Measurements from ENCODE around the gene ZSWIM6. TPM values are rescaled to one million over a fixed set of nuclear protein-coding genes. Genes with fewer than 3 reads are reported as not detected.

ZSWIM6 gene
- total and polyA plus RNA-seq, 2 of the 4 experiments (the other 2 are of a cell fraction): 10.8 to 14.1 TPM

DNA sequence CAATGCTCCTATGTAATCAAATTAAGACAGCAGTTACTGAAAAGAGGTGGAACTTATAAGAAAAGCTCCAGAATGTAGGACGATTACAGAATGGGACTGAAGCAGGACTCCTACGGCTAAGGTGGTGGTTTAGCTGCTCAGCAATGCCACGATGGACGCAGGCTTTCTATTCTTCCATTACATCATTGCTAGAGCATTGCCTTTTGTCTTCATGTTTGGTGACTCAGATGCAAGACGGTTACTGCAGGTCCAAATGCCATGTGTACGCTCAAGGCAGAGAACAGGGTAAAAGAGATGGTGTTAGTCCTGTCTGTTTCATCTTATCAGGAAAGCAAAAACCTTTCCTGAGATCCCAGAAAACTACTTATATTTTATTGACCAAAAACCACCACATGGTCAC lies 255.1 kb downstream of the ZSWIM6 start:
- ChIA-PET POLR2A (ENCODE audit: unreplicated experiment) (no interaction called here), CTCF (no interaction called here)
- no peak for DNase-seq
- no peaks in the 10 kb centered on the region for H4K20me1 ChIP-seq (ENCODE audit: insufficient read depth, low read length)
- no peak for ATAC-seq (ENCODE audit: low read depth)
- H3K56ac ChIP-seq (ENCODE audit: extremely low read depth, insufficient read depth, low read length): no peak overlapping the region
- peaks cover 21% of the 10 kb centered on the region for H3K27me3 ChIP-seq (ENCODE audit: control insufficient read depth, insufficient read depth, low read length)
- H2AK9ac ChIP-seq (replicated peaks; ENCODE audit: low read depth, low read length, poor library complexity): no peak overlapping the region
- H4K8ac ChIP-seq (ENCODE audit: low read depth in 2 of 2, low read length in 2 of 2): no peak overlapping the region
- no peak overlapping the region for H2AFZ ChIP-seq (replicated peaks; ENCODE audit: low read length, poor library complexity)
- no peak overlapping the region for H4K91ac ChIP-seq (ENCODE audit: insufficient read depth, low read depth, low read length)
- H3K23ac ChIP-seq (ENCODE audit: low read depth, low read length): no peak overlapping the region
- BruUV-seq (replicated peaks): no TSS peak
- no peaks in the 10 kb centered on the region for H3K4me1 ChIP-seq (ENCODE audit: control insufficient read depth, insufficient read depth, low read length)
- no peak overlapping the region for H3K14ac ChIP-seq (replicated peaks; ENCODE audit: low read depth, low read length)
- no peak overlapping the region for H3K9ac ChIP-seq (ENCODE audit: low read depth, low read length)
- H2BK120ac ChIP-seq (ENCODE audit: low read depth, low read length): no peak overlapping the region
- dilution Hi-C loops (cut with HindIII; ENCODE audit: low sequenced_read_pairs, unreplicated experiment) (no loop called here), in situ Hi-C loops (cut with MboI; ENCODE audit: low sequenced_read_pairs) (no loop called here), intact Hi-C loops (cut with micrococcal nuclease) (no loop called here)
- TF ChIP-seq RAD21 (IDR thresholded peaks at IDR 0.05; ENCODE audit: low read length) (no peak), SMC3 (IDR thresholded peaks at IDR 0.05; ENCODE audit: low read depth, low read length) (no peak), BHLHE40 (IDR thresholded peaks at IDR 0.05; ENCODE audit: low read depth, low read length) (no peak), MAFK (IDR thresholded peaks at IDR 0.05; ENCODE audit: low read depth, low read length) (no peak), POLR2A (IDR thresholded peaks at IDR 0.05; ENCODE audit: low read depth, low read length) (no peak), RFX5 (IDR thresholded peaks at IDR 0.05; ENCODE audit: low read depth, low read length) (no peak), FOS (IDR thresholded peaks at IDR 0.05; ENCODE audit: low read depth, low read length) (no peak), NFE2L2 (IDR thresholded peaks at IDR 0.05; ENCODE audit: low read depth, low read length) (no peak), CEBPB (IDR thresholded peaks at IDR 0.05; ENCODE audit: low read depth, low read length) (no peak), RCOR1 (IDR thresholded peaks at IDR 0.05; ENCODE audit: insufficient replicate concordance, low read length) (no peak), MAZ (IDR thresholded peaks at IDR 0.05; ENCODE audit: borderline replicate concordance, low read depth, low read length) (no peak)
- TF ChIP-seq, protein P1, sequence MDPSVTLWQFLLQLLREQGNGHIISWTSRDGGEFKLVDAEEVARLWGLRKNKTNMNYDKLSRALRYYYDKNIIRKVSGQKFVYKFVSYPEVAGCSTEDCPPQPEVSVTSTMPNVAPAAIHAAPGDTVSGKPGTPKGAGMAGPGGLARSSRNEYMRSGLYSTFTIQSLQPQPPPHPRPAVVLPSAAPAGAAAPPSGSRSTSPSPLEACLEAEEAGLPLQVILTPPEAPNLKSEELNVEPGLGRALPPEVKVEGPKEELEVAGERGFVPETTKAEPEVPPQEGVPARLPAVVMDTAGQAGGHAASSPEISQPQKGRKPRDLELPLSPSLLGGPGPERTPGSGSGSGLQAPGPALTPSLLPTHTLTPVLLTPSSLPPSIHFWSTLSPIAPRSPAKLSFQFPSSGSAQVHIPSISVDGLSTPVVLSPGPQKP (IDR thresholded peaks at IDR 0.05; ENCODE audit: borderline replicate concordance, low read depth, low read length): no peak
- TF ChIP-seq, protein P2, sequence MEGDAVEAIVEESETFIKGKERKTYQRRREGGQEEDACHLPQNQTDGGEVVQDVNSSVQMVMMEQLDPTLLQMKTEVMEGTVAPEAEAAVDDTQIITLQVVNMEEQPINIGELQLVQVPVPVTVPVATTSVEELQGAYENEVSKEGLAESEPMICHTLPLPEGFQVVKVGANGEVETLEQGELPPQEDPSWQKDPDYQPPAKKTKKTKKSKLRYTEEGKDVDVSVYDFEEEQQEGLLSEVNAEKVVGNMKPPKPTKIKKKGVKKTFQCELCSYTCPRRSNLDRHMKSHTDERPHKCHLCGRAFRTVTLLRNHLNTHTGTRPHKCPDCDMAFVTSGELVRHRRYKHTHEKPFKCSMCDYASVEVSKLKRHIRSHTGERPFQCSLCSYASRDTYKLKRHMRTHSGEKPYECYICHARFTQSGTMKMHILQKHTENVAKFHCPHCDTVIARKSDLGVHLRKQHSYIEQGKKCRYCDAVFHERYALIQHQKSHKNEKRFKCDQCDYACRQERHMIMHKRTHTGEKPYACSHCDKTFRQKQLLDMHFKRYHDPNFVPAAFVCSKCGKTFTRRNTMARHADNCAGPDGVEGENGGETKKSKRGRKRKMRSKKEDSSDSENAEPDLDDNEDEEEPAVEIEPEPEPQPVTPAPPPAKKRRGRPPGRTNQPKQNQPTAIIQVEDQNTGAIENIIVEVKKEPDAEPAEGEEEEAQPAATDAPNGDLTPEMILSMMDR (conservative IDR thresholded peaks at IDR 0.05; ENCODE audit: low read depth, low read length): no peak
- TF ChIP-seq, protein P3, sequence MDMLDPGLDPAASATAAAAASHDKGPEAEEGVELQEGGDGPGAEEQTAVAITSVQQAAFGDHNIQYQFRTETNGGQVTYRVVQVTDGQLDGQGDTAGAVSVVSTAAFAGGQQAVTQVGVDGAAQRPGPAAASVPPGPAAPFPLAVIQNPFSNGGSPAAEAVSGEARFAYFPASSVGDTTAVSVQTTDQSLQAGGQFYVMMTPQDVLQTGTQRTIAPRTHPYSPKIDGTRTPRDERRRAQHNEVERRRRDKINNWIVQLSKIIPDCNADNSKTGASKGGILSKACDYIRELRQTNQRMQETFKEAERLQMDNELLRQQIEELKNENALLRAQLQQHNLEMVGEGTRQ (IDR thresholded peaks at IDR 0.05; ENCODE audit: low read depth, low read length): no peak
- no peaks in the 10 kb centered on the region for H3K79me1 ChIP-seq (ENCODE audit: low read depth in 1 of 2, low read length in 2 of 2)
- no peak overlapping the region for H3K4ac ChIP-seq (ENCODE audit: low read depth, low read length)
- no peaks in the 10 kb centered on the region for H3K9me3 ChIP-seq (ENCODE audit: control insufficient read depth, insufficient read depth, low read length)
- H3K18ac ChIP-seq (ENCODE audit: low read depth, low read length): no peak overlapping the region
- no peaks in the 10 kb centered on the region for H3K9me1 ChIP-seq (ENCODE audit: insufficient read depth, low read length)
- no peak overlapping the region for H3K4me2 ChIP-seq (ENCODE audit: low read depth, low read length)
- H2BK5ac ChIP-seq (ENCODE audit: low read depth, low read length, poor library complexity, severe bottlenecking): no peak overlapping the region
- no peak overlapping the region for H2BK20ac ChIP-seq (ENCODE audit: low read depth, low read length)
- H3K4me3 ChIP-seq (ENCODE audit: insufficient read depth, low read depth, low read length): no peak overlapping the region
- H4K5ac ChIP-seq (ENCODE audit: low read depth, low read length): no peak overlapping the region
- H2BK15ac ChIP-seq (ENCODE audit: low read depth, low read length): no peak overlapping the region
- H3K36me3 ChIP-seq (ENCODE audit: control insufficient read depth, insufficient read depth, low read length): no peaks in the 10 kb centered on the region
- no peak overlapping the region for H2AK5ac ChIP-seq (ENCODE audit: low read depth, low read length)
- no CpG with 5 or more reads among the region's 6 CpGs for WGBS, 2 experiments (ENCODE audit: extremely low coverage in 2 of 2, insufficient read length in 1 of 2)
- no peak overlapping the region for H3K27ac ChIP-seq (ENCODE audit: insufficient read depth, low read length)
